Right renal pelvis (tissue), 4 donors: ENCODE data around the gene ALG9. TPM values are rescaled to one million over a fixed set of nuclear protein-coding genes. Genes with fewer than 3 reads are reported as not detected.

Source experiments
- DNase-seq, 4 donors: peaks; one replicate each; pipeline ENCODE4 v3.0.0-alpha.2; 2013; ENCODE audit warnings: low read depth in 4 of 4, low spot score in 3 of 4, missing footprints in 1 of 4
- polyA plus RNA-seq, 4 donors: library from polyadenylated mRNA; unstranded; fragments of 120-200 nt; gene quantifications; one replicate each; pipeline ENCODE4 v1.2.1, GENCODE V29; 2013; ENCODE audit not compliant: insufficient read length in 4 of 4

Gene ALG9, protein sequence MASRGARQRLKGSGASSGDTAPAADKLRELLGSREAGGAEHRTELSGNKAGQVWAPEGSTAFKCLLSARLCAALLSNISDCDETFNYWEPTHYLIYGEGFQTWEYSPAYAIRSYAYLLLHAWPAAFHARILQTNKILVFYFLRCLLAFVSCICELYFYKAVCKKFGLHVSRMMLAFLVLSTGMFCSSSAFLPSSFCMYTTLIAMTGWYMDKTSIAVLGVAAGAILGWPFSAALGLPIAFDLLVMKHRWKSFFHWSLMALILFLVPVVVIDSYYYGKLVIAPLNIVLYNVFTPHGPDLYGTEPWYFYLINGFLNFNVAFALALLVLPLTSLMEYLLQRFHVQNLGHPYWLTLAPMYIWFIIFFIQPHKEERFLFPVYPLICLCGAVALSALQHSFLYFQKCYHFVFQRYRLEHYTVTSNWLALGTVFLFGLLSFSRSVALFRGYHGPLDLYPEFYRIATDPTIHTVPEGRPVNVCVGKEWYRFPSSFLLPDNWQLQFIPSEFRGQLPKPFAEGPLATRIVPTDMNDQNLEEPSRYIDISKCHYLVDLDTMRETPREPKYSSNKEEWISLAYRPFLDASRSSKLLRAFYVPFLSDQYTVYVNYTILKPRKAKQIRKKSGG
- polyA plus RNA-seq, result 10 to 100 TPM; 40.3 to 50.2 (median 46.2) TPM

GRCh38 chr11:111870886-111871692 lies at the start of gene ALG9:
ALG9 (minus strand) TSS chr11:111871581; CDS start chr11:111871482, 99 bp downstream.
- DNase-seq, result peak; percentile 65 to 88 (median 71)

GRCh38 chr11:111920908-111921307 lies 49.5 kb upstream of the ALG9 start:
- DNase-seq, result no peak

DNA sequence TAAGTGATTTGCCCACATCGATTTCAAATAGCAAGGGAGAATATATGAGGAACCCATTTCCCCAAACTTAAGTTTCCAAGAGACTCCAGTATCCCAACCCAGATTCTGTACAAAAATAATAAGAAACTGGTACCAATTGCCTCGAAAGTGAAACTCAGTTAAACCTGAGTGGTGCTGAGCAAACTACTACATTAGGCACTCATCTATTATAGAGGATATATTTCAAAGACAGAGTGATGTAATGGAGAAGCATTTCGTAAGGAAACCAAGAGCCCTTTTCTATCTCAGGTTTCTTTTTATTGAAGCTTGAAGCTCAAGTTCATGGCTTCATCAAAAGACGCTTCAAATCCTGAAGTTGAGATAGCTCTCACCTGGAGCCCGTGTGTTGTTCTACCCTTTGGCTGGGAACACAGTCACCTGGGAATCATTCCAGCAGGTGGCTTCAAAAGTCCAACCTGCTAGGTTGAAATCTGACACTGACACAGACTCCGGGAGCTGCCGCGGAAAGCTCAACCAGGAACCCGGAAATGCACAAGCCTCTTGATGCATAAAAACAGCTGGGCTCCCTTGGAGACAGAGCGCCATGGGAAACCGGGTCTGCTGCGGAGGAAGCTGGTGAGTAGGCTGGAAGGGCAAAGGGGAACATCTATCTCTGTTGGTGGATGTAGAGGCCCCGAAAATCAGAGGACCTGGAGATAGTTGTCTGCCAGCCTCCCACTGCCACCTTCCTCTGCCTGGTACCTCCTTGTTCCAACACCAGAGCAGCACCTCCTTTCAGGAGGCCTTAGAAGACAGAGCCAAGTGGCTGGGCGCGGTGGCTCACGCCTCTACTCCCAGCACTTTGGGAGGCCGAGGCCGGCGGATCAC lies 47.2 kb upstream of the ALG9 start, which contains the start of gene C11orf52:
Gene C11orf52 (plus strand): TSS at position 524 of the 867 bp plus-strand sequence. CDS start 60 bp downstream, at position 584.
- DNase-seq, result peak; percentile 57 to 86 (median 82)

DNA sequence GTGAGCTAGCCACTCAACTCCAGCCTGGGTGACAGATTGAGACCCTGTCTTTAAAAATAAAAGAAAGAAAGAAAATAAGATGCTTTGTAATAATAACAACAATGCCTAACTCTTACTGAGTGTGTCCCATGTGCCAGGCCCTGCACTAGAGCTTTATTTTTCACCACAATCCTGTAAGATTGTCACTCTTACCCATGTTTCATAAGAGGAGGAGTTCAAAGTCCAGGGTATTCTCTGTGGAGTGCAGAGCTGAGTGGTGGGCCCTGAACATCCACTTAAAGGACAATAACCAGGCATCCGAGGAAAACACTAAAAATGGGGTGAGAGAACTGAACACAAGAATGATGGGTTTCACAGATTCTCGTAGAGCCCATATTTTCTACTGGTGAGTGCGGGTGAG lies 46.4 kb upstream of the ALG9 start:
- DNase-seq, result no peak

DNA sequence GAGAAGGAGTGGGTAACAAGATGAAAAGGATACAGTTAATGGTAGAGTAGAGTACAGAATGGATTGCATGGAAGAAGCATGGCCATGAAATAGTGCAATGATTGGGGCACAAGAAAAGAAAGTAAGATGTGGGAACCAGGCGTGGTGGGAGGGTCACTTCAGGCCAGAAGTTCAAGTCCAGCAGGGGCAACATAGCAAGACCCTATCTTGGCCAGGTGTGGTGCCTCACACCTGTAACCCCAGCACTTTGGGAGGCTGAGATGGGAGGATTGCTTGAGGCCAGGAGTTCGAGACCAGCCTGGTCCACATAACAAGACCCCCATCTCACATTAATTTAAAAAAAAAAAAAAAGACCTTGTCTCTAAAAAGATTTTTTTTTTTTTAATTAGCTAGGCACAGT lies 45.9 kb upstream of the ALG9 start:
- DNase-seq, result no peak

GRCh38 chr11:111916768-111917167 lies 45.4 kb upstream of the ALG9 start:
- DNase-seq, result no peak

- DNase-seq, result no peak
These were observed 42.6 kb upstream of the ALG9 start for GRCh38 chr11:111913997-111914396.

- no peak for DNase-seq
These were observed 41.9 kb upstream of the ALG9 start for GRCh38 chr11:111913031-111913861.

GRCh38 chr11:111912535-111912934 lies 41.2 kb upstream of the ALG9 start, which contains the start of gene HSPB2:
HSPB2 (plus strand) TSS chr11:111912734; CDS start chr11:111912830, 96 bp downstream.
- DNase-seq, result no peak

- peak in 1 of 4 donors; percentile 60 for DNase-seq
These were observed 40.4 kb upstream of the ALG9 start, which contains the start of gene CRYAB for GRCh38 chr11:111911563-111912401. CRYAB (minus strand) TSS chr11:111911770; CDS start chr11:111911724, 46 bp downstream.

- no peak for DNase-seq
These were observed 39.5 kb upstream of the ALG9 start for GRCh38 chr11:111910676-111911562.

GRCh38 chr11:111909378-111909777 lies 38.0 kb upstream of the ALG9 start:
- DNase-seq, result no peak

DNA sequence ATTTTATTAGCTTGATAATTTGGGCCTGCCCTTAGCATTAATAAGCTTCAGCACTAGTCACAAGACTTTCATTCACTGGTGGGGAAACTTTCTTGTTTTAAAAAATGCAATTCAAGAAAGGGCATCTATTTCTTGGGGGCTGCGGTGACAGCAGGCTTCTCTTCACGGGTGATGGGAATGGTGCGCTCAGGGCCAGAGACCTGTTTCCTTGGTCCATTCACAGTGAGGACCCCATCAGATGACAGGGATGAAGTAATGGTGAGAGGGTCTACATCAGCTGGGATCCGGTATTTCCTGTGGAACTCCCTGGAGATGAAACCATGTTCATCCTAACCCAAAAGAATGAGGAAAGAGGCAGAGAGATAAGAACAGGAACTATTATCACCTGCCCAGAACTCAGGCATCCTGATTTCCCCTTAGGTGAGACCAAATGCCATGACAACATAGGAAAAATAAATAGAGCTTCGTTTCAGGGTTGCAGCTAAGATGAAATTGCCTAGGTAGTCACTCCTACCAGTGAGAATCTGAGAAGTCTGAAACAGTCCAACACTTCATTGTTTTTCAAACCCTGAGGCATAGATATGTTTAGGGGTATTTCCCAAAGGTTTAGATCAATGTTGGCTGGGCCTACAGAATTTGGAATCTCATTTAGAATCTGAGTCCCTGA lies 37.4 kb upstream of the ALG9 start:
- DNase-seq, result no peak

DNA sequence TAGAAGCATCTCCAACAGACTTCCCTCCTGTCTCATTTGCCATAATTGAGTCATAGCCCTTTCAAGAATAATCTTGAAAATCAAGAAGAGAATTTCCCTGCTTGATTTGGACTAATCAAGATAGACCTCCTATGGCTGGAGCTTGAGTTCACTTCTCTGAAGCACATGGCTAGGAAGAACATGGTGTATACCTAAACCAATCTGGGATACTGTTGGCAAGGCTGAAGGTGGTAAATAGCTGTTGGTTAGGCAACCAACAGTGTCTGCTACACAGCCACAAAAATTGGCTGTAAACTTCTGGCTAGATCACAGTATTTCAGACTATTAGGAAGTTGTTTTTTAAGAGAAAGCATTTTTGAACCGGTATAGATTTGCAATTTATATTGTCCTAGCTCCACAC lies 35.3 kb upstream of the ALG9 start:
- DNase-seq, result no peak

DNA sequence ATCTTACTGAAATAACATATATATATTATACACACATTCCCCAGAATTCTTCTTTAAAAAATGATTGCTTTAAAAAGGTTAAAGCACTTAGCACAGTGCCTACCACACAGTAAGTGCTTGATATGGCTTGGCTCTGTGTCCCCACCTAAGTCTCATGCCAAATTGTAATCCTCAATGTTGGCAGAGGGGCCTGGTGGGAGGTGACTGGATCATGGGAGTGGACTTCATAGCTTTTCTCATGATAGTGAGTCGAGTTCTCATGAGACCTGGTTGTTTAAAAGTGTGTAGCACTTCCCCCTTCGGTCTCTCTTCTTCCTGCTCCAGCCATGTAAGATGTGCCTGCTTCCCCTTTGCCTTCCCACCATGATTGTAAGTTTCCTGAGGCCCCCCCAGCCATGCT lies 34.0 kb upstream of the ALG9 start:
- no peak for DNase-seq

GRCh38 chr11:111886844-111887243 lies 15.5 kb upstream of the ALG9 start:
- DNase-seq, result no peak

GRCh38 chr11:111886032-111886431 lies 14.7 kb upstream of the ALG9 start:
- DNase-seq, result no peak
